Stomach (tissue), 9 donors: Measurements from ENCODE around the gene SORCS2. TPM values are rescaled to one million over a fixed set of nuclear protein-coding genes. Genes with fewer than 3 reads are reported as not detected.

Experiments used
- DNase-seq, 2 donors: peaks; one replicate each; pipeline versions ENCODE4 v3.0.0 to v3.0.0-alpha.2; 2013 to 2019
- H3K27ac ChIP-seq, 5 donors: fragments of 200-600 bp in 4 of 5; sonication (generic) in 4 of 5; one replicate each; pipeline ENCODE4 v1.5.1; 2013 to 2019; ENCODE audit warnings: mild to moderate bottlenecking in 1 of 5, moderate library complexity in 1 of 5
- H3K27me3 ChIP-seq, 3 donors: fragments of 200-600 bp; sonication (generic); one replicate each; pipeline ENCODE4 v1.5.1; 2017 to 2019; ENCODE audit warnings: mixed run types in 1 of 3
- H3K36me3 ChIP-seq, 4 donors: fragments of 200-600 bp; sonication (generic); 1 replicate in 3 of 4; 2 replicates in 1 of 4; pipeline ENCODE4 v1.5.1; 2016 to 2019
- H3K4me1 ChIP-seq, 4 donors: fragments of 200-600 bp; sonication (generic); one replicate each; pipeline ENCODE4 v1.5.1; 2016 to 2019
- H3K4me3 ChIP-seq, 4 donors: fragments of 200-600 bp; sonication (generic) in 3 of 4; one replicate each; pipeline ENCODE4 v1.5.1; 2016 to 2019; ENCODE audit warnings: mild to moderate bottlenecking in 1 of 4
- H3K9me3 ChIP-seq, 4 donors: fragments of 200-600 bp; sonication (generic); one replicate each; pipeline ENCODE4 v1.5.1; 2016 to 2019
- EP300 ChIP-seq: sonication (generic); formaldehyde crosslinking; IDR thresholded peaks from one replicate; pipeline ENCODE4 v1.6.1; 2017; ENCODE audit warnings: antibody characterized with exemption
- POLR2A ChIP-seq, 4 donors: fragments of 450-650 bp; IDR thresholded peaks; one replicate each; pipeline ENCODE4 v1.6.1; 2016; ENCODE audit warnings: antibody characterized with exemption in 4 of 4, control low read depth in 2 of 4, mild to moderate bottlenecking in 1 of 4, moderate library complexity in 1 of 4
- POLR2AphosphoS5 ChIP-seq, 3 donors: sonication (generic); formaldehyde crosslinking; IDR thresholded peaks; one replicate each; pipeline ENCODE4 v1.6.1; 2016; ENCODE audit warnings: antibody characterized with exemption in 3 of 3
- WGBS, 5 donors: extraction: QIAGEN DNeasy Blood & Tissue Kit in 3 of 5; methylation state at CpG; one replicate each; pipeline versions ENCODE4 v1.1.5 to v1.1.7; 2013 to 2018; 5-methylcytosine and 5-hydroxymethylcytosine counted together
- intact Hi-C: fragments of 100-400 bp; cut with DNase I; formaldehyde crosslinking; loops from one replicate; pipeline ENCODE4 v1.15.1; 2023; ENCODE audit warnings: low total_unique reads
- polyA plus RNA-seq, 3 donors: library from polyadenylated mRNA; stranded (reverse); fragments of 200-250 nt; gene quantifications; one replicate each; pipeline ENCODE4 v1.2.3, GENCODE V29; 2013
- total RNA-seq, 5 donors: library from RNA; depleted of rRNA; stranded (reverse); fragments of >200 nt; gene quantifications; one replicate each; pipeline versions ENCODE4 v1.1.0 to v1.2.3, GENCODE V29; 2014 to 2016
- TF ChIP-seq, protein P1 (sequence below), 7 experiments: fragments of 450-650 bp in 4 of 7; fragments of 200-600 bp in 3 of 7; sonication (generic) in 3 of 7; IDR thresholded peaks; one replicate each; pipeline ENCODE4 v1.5.1; 2016 to 2019; ENCODE audit warnings: antibody characterized with exemption in 7 of 7, control low read depth in 2 of 7, mild to moderate bottlenecking in 1 of 7
- donor health status: healthy with polysubstance abuse.
- donor health status: Bipolar disorder and iron deficiency.
- donor health status: healthy.

The SORCS2 gene
- total and polyA plus RNA-seq, 8 donors = under 0.01 to 13.0 (median 0.50) TPM; not detected in 1

- Histone ChIP-seq H3K36me3 (peaks cover 21 to 87% (median 80%) of the 10 kb centered on the region in 4 donors), H3K27me3 (no peaks in the 10 kb centered on the region), H3K9me3 (no peaks in the 10 kb centered on the region), H3K27ac (no peak overlapping the region), H3K4me1 (peaks cover 0 to 34% (median 15%) of the 10 kb centered on the region in 4 donors), H3K4me3 (no peak overlapping the region)
- intact Hi-C loops = no loop called here
- TF ChIP-seq POLR2A (IDR thresholded peaks at IDR 0.05) = no peak
- TF ChIP-seq, protein P1, sequence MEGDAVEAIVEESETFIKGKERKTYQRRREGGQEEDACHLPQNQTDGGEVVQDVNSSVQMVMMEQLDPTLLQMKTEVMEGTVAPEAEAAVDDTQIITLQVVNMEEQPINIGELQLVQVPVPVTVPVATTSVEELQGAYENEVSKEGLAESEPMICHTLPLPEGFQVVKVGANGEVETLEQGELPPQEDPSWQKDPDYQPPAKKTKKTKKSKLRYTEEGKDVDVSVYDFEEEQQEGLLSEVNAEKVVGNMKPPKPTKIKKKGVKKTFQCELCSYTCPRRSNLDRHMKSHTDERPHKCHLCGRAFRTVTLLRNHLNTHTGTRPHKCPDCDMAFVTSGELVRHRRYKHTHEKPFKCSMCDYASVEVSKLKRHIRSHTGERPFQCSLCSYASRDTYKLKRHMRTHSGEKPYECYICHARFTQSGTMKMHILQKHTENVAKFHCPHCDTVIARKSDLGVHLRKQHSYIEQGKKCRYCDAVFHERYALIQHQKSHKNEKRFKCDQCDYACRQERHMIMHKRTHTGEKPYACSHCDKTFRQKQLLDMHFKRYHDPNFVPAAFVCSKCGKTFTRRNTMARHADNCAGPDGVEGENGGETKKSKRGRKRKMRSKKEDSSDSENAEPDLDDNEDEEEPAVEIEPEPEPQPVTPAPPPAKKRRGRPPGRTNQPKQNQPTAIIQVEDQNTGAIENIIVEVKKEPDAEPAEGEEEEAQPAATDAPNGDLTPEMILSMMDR (IDR thresholded peaks at IDR 0.05) = no peak
- no peak for TF ChIP-seq EP300
- no peak for TF ChIP-seq POLR2AphosphoS5 (IDR thresholded peaks at IDR 0.05)
- DNase-seq = no peak
- 91 to 93% (median 91%) methylated on average over 22 of the region's 22 CpGs for WGBS, 5 donors
Observed at GRCh38 chr4:7774301-7775294, 582.3 kb downstream of the SORCS2 start.

DNA sequence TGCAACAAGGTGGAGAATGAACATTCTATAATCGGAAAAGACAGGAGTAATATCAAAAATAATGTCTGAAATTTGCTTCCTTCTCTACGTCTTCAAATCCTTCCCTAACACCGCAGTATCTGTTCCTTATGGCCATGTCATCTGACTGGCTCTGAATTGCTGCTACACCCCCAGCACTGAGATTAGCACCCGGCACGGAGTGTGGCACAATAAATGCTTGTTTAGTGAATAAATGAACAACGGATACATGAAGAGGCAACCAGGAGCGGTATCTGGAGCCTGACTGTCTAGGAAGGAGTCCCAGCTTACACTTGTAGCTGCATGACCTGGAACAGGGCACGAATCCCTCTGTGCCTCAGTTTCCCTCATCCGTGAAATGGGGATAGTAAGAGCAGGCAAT is 583.1 kb downstream of the SORCS2 start:
- 89 to 94% (median 90%) methylated on average over 9 of the region's 9 CpGs for WGBS, 5 donors
- Histone ChIP-seq H3K4me3 (no peak overlapping the region), H3K4me1 (peaks cover 0 to 39% (median 19%) of the 10 kb centered on the region in 4 donors), H3K27me3 (no peaks in the 10 kb centered on the region), H3K27ac (no peak overlapping the region), H3K36me3 (peaks cover 20 to 79% (median 72%) of the 10 kb centered on the region in 4 donors), H3K9me3 (no peaks in the 10 kb centered on the region)
- TF ChIP-seq POLR2AphosphoS5 (IDR thresholded peaks at IDR 0.05) = no peak
- TF ChIP-seq EP300 = no peak
- no peak for TF ChIP-seq POLR2A (IDR thresholded peaks at IDR 0.05)
- TF ChIP-seq, protein P1 (IDR thresholded peaks at IDR 0.05) = no peak
- intact Hi-C loops = no loop called here
- DNase-seq = no peak

DNA sequence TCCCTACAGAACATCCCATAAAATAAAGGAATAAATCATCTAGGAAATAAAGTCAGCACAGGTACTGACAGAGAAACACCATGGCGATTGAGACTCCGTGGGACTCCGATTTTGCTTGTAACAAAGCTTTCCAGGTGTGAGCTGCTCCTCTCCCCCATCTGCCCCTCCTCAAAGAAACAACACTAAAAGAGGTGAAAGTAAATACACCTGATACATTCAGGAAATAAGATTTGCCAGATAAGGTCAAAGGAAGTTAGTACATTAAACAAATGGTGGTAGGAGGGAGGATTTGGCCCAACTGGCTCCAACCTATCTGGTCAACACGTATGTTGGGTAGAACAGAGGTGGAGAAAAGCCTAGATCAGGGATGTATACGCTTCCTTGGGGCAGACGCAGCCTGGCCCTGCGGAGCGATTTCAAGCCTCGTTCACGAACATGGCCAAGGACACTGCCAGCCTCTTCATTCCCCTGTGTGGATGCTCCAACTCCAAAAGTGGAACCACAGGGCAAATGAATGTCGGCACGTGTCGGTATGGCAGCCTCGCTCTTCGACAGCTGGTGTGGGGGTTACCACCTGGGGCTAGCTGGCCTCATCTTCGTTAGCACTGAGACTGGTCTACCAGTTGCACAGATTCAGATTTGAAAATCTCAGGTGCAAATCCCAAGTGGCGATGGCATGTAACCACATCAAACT is 584.8 kb downstream of the SORCS2 start:
- Histone ChIP-seq H3K27me3 (no peaks in the 10 kb centered on the region), H3K4me1 (peaks cover 6 to 48% (median 26%) of the 10 kb centered on the region in 4 donors), H3K4me3 (no peak overlapping the region), H3K36me3 (peaks cover 20 to 78% (median 59%) of the 10 kb centered on the region in 4 donors), H3K9me3 (no peaks in the 10 kb centered on the region), H3K27ac (no peak overlapping the region)
- intact Hi-C loops = no loop called here
- DNase-seq = no peak
- 85 to 93% (median 87%) methylated on average over 16 to 17 of the region's 17 CpGs for WGBS, 5 donors
- TF ChIP-seq POLR2AphosphoS5 (IDR thresholded peaks at IDR 0.05) = no peak
- no peak for TF ChIP-seq POLR2A (IDR thresholded peaks at IDR 0.05)
- TF ChIP-seq EP300 = no peak
- TF ChIP-seq, protein P1 (IDR thresholded peaks at IDR 0.05) = no peak

- no peak for DNase-seq
- H3K27me3 ChIP-seq = no peaks in the 10 kb centered on the region
- 70 to 96% (median 93%) methylated on average over 10 of the region's 10 CpGs for WGBS, 5 donors
- peak overlapping the region in 2 of 4 donors; percentile 17 to 18 for H3K4me3 ChIP-seq
- peaks cover 7 to 48% (median 27%) of the 10 kb centered on the region in 4 donors for H3K4me1 ChIP-seq
- peak overlapping the region in 2 of 5 donors; percentile 70 to 78 for H3K27ac ChIP-seq
- intact Hi-C loops = no loop called here
- no peaks in the 10 kb centered on the region for H3K9me3 ChIP-seq
- TF ChIP-seq, protein P1 (IDR thresholded peaks at IDR 0.05) = no peak
- TF ChIP-seq POLR2A (IDR thresholded peaks at IDR 0.05) = no peak
- TF ChIP-seq POLR2AphosphoS5 (IDR thresholded peaks at IDR 0.05) = no peak
- no peak for TF ChIP-seq EP300
- H3K36me3 ChIP-seq = peaks cover 20 to 70% (median 51%) of the 10 kb centered on the region in 4 donors
Observed at GRCh38 chr4:7777871-7778509, 585.7 kb downstream of the SORCS2 start.
